ENCODE data around the gene LCE5A.

LCE5A gene

GRCh38 chr1:152505083-152505482 lies 5.5 kb upstream of the LCE5A start:
- Mint-ChIP-seq H3K9me3 (no peaks in the 10 kb centered on the region), H3K4me1 (no peaks in the 10 kb centered on the region), H3K4me3 (no peak overlapping the region), H3K27ac (no peak overlapping the region), H3K27me3 (peaks cover 21% of the 10 kb centered on the region)
- ATAC-seq (no peak), DNase-seq (no peak)

- Mint-ChIP-seq H3K4me1 (no peaks in the 10 kb centered on the region), H3K4me3 (no peak overlapping the region), H3K9me3 (no peaks in the 10 kb centered on the region), H3K27me3 (peaks cover 36% of the 10 kb centered on the region), H3K27ac (no peak overlapping the region)
- no peak for ATAC-seq
- no peak for DNase-seq
Observed at GRCh38 chr1:152506899-152507498, 3.6 kb upstream of the LCE5A start.

- Mint-ChIP-seq H3K4me3 (no peak overlapping the region), H3K27ac (no peak overlapping the region), H3K9me3 (no peaks in the 10 kb centered on the region), H3K4me1 (no peaks in the 10 kb centered on the region), H3K27me3 (peaks cover 70% of the 10 kb centered on the region)
- DNase-seq (no peak), ATAC-seq (no peak)
Observed at GRCh38 chr1:152511596-152511995, 993 bp downstream of the LCE5A start.

GRCh38 chr1:152513081-152513480 lies 2.5 kb downstream of the LCE5A start:
- no peak overlapping the region for H3K27ac Mint-ChIP-seq
- no peak for DNase-seq
- H3K4me1 Mint-ChIP-seq, result no peaks in the 10 kb centered on the region
- H3K27me3 Mint-ChIP-seq, result peaks cover 82% of the 10 kb centered on the region
- H3K4me3 Mint-ChIP-seq, result no peak overlapping the region
- ATAC-seq, result no peak
- no peaks in the 10 kb centered on the region for H3K9me3 Mint-ChIP-seq

- Mint-ChIP-seq H3K27me3 (peaks cover 78% of the 10 kb centered on the region), H3K4me3 (no peak overlapping the region), H3K27ac (peak overlapping the region in 1 of 2 donors; percentile 55), H3K4me1 (no peaks in the 10 kb centered on the region), H3K9me3 (no peaks in the 10 kb centered on the region)
- ATAC-seq, result no peak
- DNase-seq, result no peak
Observed at GRCh38 chr1:152514715-152515433, 4.3 kb downstream of the LCE5A start.

- ATAC-seq, result no peak
- no peak for DNase-seq
Observed at GRCh38 chr1:152515434-152515783, 4.8 kb downstream of the LCE5A start.

GRCh38 chr1:152516082-152516481 lies 5.5 kb downstream of the LCE5A start:
- Mint-ChIP-seq H3K27me3 (peaks cover 65% of the 10 kb centered on the region), H3K9me3 (no peaks in the 10 kb centered on the region)

More at GRCh38 chr1:152515434-152515783, 4.8 kb downstream of the LCE5A start:
- H3K4me1 Mint-ChIP-seq, result no peaks in the 10 kb centered on the region
- H3K9me3 Mint-ChIP-seq, result no peaks in the 10 kb centered on the region
- H3K4me3 Mint-ChIP-seq, result peak overlapping the region in 1 of 2 donors; percentile 41
- peaks cover 72% of the 10 kb centered on the region for H3K27me3 Mint-ChIP-seq
- no peak overlapping the region for H3K27ac Mint-ChIP-seq

GRCh38 chr1:152517237-152517811 lies 6.7 kb downstream of the LCE5A start:
- no peak overlapping the region for H3K27ac Mint-ChIP-seq

More at GRCh38 chr1:152516082-152516481, 5.5 kb downstream of the LCE5A start:
- no peak for DNase-seq
- Mint-ChIP-seq H3K4me3 (no peak overlapping the region), H3K27ac (no peak overlapping the region), H3K4me1 (no peaks in the 10 kb centered on the region)
- ATAC-seq, result no peak

GRCh38 chr1:152519851-152520250 lies 9.2 kb downstream of the LCE5A start:
- H3K4me1 Mint-ChIP-seq, result no peaks in the 10 kb centered on the region
- H3K27ac Mint-ChIP-seq, result no peak overlapping the region
- DNase-seq (no peak), ATAC-seq (no peak)
- no peak overlapping the region for H3K4me3 Mint-ChIP-seq
- peaks cover 29% of the 10 kb centered on the region for H3K27me3 Mint-ChIP-seq
- H3K9me3 Mint-ChIP-seq, result no peaks in the 10 kb centered on the region

More at GRCh38 chr1:152517237-152517811, 6.7 kb downstream of the LCE5A start:
- H3K4me3 Mint-ChIP-seq, result no peak overlapping the region
- DNase-seq (no peak), ATAC-seq (no peak)
- H3K4me1 Mint-ChIP-seq, result no peaks in the 10 kb centered on the region
- no peaks in the 10 kb centered on the region for H3K9me3 Mint-ChIP-seq
- H3K27me3 Mint-ChIP-seq, result peaks cover 53% of the 10 kb centered on the region

- Mint-ChIP-seq H3K4me3 (no peak overlapping the region), H3K27me3 (peaks cover 21% of the 10 kb centered on the region), H3K27ac (no peak overlapping the region), H3K9me3 (no peaks in the 10 kb centered on the region), H3K4me1 (no peaks in the 10 kb centered on the region)
- no peak for DNase-seq
- no peak for ATAC-seq
Observed at GRCh38 chr1:152520561-152521090, 10.0 kb downstream of the LCE5A start.

- no peak overlapping the region for H3K4me3 Mint-ChIP-seq
- H3K27me3 Mint-ChIP-seq, result peaks cover 25% of the 10 kb centered on the region
- no peaks in the 10 kb centered on the region for H3K4me1 Mint-ChIP-seq
- peaks cover 0 to 8% of the 10 kb centered on the region in 2 donors for H3K9me3 Mint-ChIP-seq
- H3K27ac Mint-ChIP-seq, result no peak overlapping the region
- DNase-seq, result no peak
- no peak for ATAC-seq
Observed at GRCh38 chr1:152525080-152525641, 14.6 kb downstream of the LCE5A start.

- H3K27me3 Mint-ChIP-seq, result peaks cover 55% of the 10 kb centered on the region
- DNase-seq (peak; percentile 21 to 32), ATAC-seq (no peak)
- H3K27ac Mint-ChIP-seq, result no peak overlapping the region
- H3K4me3 Mint-ChIP-seq, result no peak overlapping the region
- H3K9me3 Mint-ChIP-seq, result peaks cover 0 to 8% of the 10 kb centered on the region in 2 donors
- H3K4me1 Mint-ChIP-seq, result no peaks in the 10 kb centered on the region
Observed at GRCh38 chr1:152533327-152533938, 22.8 kb downstream of the LCE5A start.

- Mint-ChIP-seq H3K4me1 (no peaks in the 10 kb centered on the region), H3K27me3 (peaks cover 47% of the 10 kb centered on the region), H3K4me3 (no peak overlapping the region), H3K27ac (no peak overlapping the region), H3K9me3 (no peaks in the 10 kb centered on the region)
- no peak for DNase-seq
- no peak for ATAC-seq
Observed at GRCh38 chr1:152535774-152536173, 25.2 kb downstream of the LCE5A start.

- H3K27me3 Mint-ChIP-seq, result peaks cover 51% of the 10 kb centered on the region
- no peak overlapping the region for H3K4me3 Mint-ChIP-seq
- ATAC-seq (no peak), DNase-seq (no peak)
- H3K9me3 Mint-ChIP-seq, result no peaks in the 10 kb centered on the region
- no peak overlapping the region for H3K27ac Mint-ChIP-seq
- H3K4me1 Mint-ChIP-seq, result no peaks in the 10 kb centered on the region
Observed at GRCh38 chr1:152537496-152537895, 26.9 kb downstream of the LCE5A start.

GRCh38 chr1:152539901-152540300 lies 29.3 kb downstream of the LCE5A start:
- H3K4me3 Mint-ChIP-seq, result no peak overlapping the region
- H3K9me3 Mint-ChIP-seq, result no peaks in the 10 kb centered on the region
- H3K27ac Mint-ChIP-seq, result no peak overlapping the region
- no peak for ATAC-seq
- DNase-seq, result no peak
- no peaks in the 10 kb centered on the region for H3K4me1 Mint-ChIP-seq
- H3K27me3 Mint-ChIP-seq, result peaks cover 34% of the 10 kb centered on the region
